C4-2B (cell line): Measurements from ENCODE around the gene USPL1.
A peak's percentile ranks its signal among the peaks of the same experiment; 100 is the strongest.

ENCODE experiments used
- H3K27ac ChIP-seq: fragments of 450-650 bp; 2 replicates; pipeline ENCODE4 v1.5.1; 2017
- CTCF ChIP-seq: fragments of 450-650 bp; conservative IDR thresholded peaks from 2 replicates; pipeline ENCODE4 v1.5.1; 2017; ENCODE audit warnings: mild to moderate bottlenecking
- ZFX ChIP-seq: fragments of 450-650 bp; IDR thresholded peaks from 2 replicates; pipeline ENCODE4 v1.6.1; 2017

Gene USPL1

GRCh38 chr13:30580852-30581502, 36.7 kb upstream of the USPL1 start:
- TF ChIP-seq CTCF: no peak
- no peak for TF ChIP-seq ZFX
- no peak overlapping the region for H3K27ac ChIP-seq

- H3K27ac ChIP-seq: no peak overlapping the region
- TF ChIP-seq CTCF: peak; percentile 74
- TF ChIP-seq ZFX: no peak
Measured at GRCh38 chr13:30581582-30581981, 36.1 kb upstream of the USPL1 start.

- H3K27ac ChIP-seq: no peak overlapping the region
- TF ChIP-seq ZFX (no peak; the same call in 1 of the 2 replicates), CTCF (no peak)
Measured at GRCh38 chr13:30584051-30584731, 33.5 kb upstream of the USPL1 start.

GRCh38 chr13:30585748-30586262, 31.9 kb upstream of the USPL1 start:
- TF ChIP-seq CTCF (no peak), ZFX (no peak)
- no peak overlapping the region for H3K27ac ChIP-seq

GRCh38 chr13:30587231-30587630, 30.5 kb upstream of the USPL1 start:
- TF ChIP-seq ZFX (no peak), CTCF (no peak)
- H3K27ac ChIP-seq: no peak overlapping the region

GRCh38 chr13:30587739-30588138, 30.0 kb upstream of the USPL1 start:
- no peak overlapping the region for H3K27ac ChIP-seq
- TF ChIP-seq CTCF (no peak), ZFX (no peak)

- no peak for TF ChIP-seq ZFX
- H3K27ac ChIP-seq: no peak overlapping the region
Measured at GRCh38 chr13:30593001-30593400, 24.7 kb upstream of the USPL1 start.
